Regular cardiac myocyte (primary cell): Measurements from ENCODE around the gene RAB3IL1. TPM values are rescaled to one million over a fixed set of nuclear protein-coding genes. Genes with fewer than 3 reads are reported as not detected.

Experiments
- total RNA-seq: library from RNA; depleted of rRNA; stranded (reverse); fragments of >200 nt; gene quantifications from 2 replicates; pipeline ENCODE4 v1.2.3, GENCODE V29; 2014

RAB3IL1 gene
- total RNA-seq, result 1.9 and 6.5 TPM in 2 replicates

DNA sequence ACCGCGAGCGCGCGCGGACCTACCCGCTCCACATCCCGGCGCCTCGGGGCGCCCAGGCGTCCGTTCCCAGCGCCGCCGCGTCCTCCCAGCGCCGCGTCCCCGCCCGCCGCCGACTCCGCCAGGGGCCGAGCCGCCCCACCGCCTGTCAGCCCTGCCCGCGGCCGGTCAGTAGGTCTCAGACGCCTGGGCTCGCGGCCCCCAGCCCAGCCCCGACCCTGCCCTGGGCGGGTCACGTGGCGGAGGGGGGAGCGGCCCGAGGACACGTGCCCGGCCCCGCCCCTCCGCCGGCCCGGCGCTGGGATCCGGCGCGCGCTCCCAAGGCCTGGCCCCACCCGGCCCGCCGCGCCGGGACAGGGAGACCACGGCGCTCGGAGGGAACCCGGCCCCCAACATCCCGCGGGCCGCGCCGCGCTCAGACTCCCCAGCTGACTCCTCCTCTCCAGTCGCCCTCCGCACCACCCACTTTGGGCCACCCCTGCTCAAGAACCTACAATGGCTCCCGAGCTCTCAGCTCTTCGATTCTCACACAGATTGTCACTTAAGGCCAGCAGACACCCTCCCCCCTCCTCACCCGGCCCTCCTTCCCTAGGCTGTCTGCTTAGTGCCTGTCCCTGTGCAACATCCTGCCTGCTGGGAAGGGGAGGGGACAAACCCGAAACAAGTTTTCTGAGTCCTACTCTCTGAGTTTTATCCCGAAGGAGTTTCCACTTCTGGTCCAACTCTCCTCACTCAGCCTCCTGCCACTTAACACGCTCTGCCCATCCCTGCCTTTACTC is at the start of gene RAB3IL1:
Gene RAB3IL1, minus strand, starts transcription at position 233 of the 776 bp plus-strand sequence. Its CDS starts 199 bp downstream, at position 34.

DNA sequence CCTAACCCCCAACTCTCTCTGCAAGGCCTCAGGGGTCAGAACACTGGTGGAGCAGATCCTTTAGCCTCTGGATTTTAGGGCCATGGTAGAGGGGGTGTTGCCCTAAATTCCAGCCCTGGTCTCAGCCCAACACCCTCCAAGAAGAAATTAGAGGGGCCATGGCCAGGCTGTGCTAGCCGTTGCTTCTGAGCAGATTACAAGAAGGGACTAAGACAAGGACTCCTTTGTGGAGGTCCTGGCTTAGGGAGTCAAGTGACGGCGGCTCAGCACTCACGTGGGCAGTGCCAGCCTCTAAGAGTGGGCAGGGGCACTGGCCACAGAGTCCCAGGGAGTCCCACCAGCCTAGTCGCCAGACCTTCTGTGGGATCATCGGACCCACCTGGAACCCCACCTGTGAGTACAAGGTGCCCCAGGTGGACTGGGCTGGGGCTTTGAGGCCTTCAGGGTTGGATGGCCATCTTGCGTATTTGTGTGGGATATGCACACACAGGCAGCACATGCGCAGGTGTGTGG is 32.7 kb upstream of the RAB3IL1 start, which contains the start of gene BEST1:
Gene BEST1, plus strand, starts transcription at position 317 of the 513 bp plus-strand sequence. CDS start 1,456 bp downstream, outside the sequence.

DNA sequence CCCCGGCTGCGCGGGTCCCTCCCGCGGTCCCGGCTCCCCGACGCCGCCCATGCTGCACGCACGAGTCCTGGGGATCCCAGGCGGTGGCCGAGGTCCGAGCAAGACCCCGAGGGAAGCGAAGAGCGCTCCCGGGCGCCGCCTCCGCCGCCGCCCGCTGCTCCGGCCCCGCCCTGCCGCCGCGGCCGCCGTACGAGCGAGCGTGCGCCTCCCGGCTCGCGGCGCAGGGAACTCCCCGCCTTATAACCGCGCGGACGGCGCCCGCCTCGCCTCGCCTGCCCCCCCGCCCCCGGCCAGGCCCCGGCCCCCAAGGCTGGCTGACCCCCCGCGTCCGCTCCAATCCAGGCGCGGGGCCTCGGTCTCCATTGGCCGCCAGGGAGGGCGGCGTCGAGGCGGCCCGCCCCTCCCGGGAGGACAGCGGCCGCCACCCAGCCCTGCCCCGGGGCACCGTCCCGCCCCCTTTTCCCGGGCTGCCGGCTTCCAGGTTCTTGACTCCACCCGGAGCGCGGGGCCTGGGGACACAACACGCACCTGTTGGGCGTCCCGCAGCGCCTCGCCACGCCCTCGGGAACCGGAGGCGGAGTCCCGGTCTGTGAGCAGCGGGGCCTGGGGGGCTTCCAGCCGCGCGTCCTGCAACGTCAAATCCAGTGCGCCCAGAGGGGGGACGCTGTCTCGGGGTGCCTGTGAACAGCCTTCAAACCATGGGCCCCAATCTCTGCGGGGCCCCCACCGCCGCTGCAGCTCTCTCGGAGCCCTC is 25.9 kb downstream of the RAB3IL1 start, which contains the start of gene FADS3:
Gene FADS3, minus strand, starts transcription at position 215 of the 754 bp plus-strand sequence. Its CDS starts 164 bp downstream, at position 51.

Other genes with a start within 250 kb of the RAB3IL1 start
- 2.3 and 2.7 TPM in 2 replicates for gene DAGLA, start 237.2 kb downstream of the RAB3IL1 start, total RNA-seq
- 1.3 and 2.0 TPM in 2 replicates for gene MYRF, start 164.9 kb downstream of the RAB3IL1 start, total RNA-seq
- 54.6 and 67.9 TPM in 2 replicates for gene TMEM258, start 125.0 kb downstream of the RAB3IL1 start, total RNA-seq
- gene FEN1, start 124.7 kb downstream of the RAB3IL1 start, total RNA-seq, result 11.0 and 79.0 TPM in 2 replicates
- 35.1 and 48.2 TPM in 2 replicates for gene FADS1, start 100.6 kb downstream of the RAB3IL1 start, total RNA-seq
- 57.5 and 125 TPM in 2 replicates for gene FADS2, start 89.3 kb downstream of the RAB3IL1 start, total RNA-seq
- 92.8 and 113 TPM in 2 replicates for gene FADS3, start 26.0 kb downstream of the RAB3IL1 start, total RNA-seq
- gene BEST1, start 32.8 kb upstream of the RAB3IL1 start, total RNA-seq, result 0.96 and 9.9 TPM in 2 replicates
- gene FTH1, start 50.1 kb upstream of the RAB3IL1 start, total RNA-seq, result 505 and 1,736 TPM in 2 replicates
- gene INCENP, start 206.4 kb upstream of the RAB3IL1 start, total RNA-seq, result 12.4 and 38.0 TPM in 2 replicates